ENCODE measurements around the gene C1QTNF9.
"Not testable (repeated sequence)": the region's sequence is repeated elsewhere in the genome, so short reads cannot be mapped to it uniquely, and the experiment has no call there.

The C1QTNF9 gene

DNA sequence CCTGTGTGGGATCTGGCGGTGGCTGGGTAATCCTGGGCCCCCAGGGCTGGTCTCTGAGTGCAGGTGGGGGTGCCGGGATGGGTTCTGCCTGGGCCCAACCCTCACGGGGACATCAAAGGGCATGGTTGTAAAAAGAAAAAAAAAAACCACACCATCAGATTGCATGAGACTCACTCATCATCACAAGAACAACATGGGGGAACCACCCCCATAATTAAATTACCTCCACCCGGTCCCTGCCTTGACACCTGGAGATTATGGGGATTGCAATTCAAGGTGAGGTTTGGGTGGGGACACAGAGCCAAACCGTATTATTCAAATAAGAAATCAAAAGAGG, 14.3 kb downstream of the C1QTNF9 start:
- DNase-seq = no peak

DNA sequence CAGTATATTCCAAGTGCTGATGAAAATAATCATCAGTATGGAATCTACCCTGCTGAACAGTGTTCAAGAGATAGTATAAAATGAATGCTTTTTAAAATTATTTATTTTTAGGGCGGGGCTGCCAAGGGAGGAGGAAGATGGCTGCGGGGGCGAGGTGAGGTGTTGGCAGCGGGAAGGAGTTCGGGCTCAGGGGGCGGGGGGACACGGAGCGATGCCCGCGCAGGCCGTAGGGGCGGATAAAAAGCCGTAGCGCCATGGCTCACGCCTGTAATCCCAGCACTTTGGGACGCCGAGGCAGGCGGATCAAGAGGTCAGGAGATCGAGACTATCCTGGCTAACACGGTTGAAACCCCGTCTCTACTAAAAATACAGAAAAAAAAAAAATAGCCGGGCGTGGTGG, 18.2 kb downstream of the C1QTNF9 start:
- not testable (repeated sequence) for DNase-seq

DNA sequence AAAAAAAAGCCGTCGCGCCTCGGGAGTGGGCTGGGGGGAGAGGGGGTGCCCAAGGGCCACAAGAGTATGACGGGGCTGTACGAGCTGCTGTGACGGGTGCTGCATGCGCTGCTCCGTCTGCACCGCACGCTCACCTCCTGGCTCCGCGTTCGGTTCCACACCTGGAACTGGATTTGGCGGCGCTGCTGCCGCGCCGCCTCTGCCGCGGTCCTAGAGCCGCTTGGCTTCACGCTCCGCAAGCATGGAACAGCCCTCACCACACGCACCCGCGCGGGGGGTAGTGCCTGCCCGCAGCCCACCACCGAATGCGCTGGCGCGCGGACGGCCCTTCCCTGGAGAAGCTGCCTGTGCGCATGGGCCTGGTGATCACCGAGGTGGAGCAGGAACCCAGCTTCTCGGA, 18.8 kb downstream of the C1QTNF9 start:
- DNase-seq = no peak

DNA sequence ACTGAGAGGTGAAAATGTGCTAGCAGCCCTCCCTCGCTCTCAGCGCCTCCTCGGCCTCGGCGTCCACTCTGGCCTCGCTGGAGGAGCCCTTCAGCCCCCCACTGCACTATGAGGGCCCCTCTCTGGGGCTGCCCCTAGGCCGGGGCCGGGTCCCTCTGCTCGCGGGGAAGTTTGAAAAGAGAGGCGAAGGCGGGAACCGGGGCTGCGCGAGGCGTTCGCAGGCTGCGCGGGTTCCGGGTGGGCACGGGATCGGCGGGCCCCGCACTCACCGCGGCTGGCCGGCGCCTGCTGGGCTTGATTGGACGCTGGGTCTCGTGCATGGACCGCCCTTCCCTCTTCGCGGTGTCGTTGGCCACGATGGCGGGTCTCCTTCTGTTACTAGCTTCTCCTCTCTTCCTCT, 29.3 kb downstream of the C1QTNF9 start:
- DNase-seq = no peak

DNA sequence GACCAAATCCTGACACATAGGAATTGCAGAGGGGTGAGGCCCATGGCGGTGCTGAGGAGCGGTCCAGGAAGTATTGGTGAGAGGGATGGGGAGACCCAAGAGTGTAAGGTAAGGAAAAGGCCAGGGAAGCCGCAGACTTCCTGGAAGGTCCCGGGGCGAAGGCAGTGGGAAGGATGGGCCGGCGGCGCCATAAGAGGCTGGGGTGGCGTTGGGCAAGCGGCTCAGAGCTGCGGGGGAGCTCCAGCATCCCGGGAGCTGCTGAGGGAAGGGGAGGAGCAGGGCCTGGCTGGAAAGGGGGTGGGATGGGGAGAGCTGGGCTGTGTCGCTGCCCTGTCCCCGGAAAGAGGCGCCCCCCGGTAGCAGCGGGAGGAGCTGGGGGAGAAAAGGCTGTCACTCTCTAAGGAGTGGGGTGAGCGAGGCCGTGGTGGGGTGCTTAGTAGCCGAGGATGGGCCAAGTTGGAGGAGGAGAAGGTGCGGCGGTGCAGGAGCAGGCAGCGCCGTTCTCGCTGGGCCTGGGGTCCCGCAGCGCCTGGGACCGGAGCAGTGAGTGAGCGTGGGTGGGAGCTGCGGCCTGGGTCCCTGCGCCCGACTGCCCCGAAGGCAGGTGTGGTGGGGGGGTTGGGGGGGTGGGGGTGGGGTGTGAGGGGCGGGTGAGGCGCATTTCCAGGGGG, 30.7 kb downstream of the C1QTNF9 start:
- DNase-seq = no peak

DNA sequence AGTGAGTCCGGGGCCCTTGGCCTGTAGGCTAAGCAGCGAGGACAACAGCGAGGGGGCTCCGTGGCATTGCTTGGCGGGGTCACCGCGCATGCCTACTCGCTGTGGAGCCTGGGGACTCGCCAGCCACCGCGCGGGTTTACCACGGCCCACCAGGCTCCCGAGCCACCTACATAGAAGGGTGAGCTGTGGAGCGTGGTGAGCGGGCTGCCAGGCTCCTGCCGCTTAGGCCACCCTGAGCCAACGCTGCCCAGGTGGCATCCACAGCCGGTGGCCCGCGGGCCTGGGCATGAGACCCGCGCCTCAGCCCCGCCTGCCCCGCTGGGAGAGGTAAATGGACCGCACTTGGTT, 31.2 kb downstream of the C1QTNF9 start:
- DNase-seq = no peak

DNA sequence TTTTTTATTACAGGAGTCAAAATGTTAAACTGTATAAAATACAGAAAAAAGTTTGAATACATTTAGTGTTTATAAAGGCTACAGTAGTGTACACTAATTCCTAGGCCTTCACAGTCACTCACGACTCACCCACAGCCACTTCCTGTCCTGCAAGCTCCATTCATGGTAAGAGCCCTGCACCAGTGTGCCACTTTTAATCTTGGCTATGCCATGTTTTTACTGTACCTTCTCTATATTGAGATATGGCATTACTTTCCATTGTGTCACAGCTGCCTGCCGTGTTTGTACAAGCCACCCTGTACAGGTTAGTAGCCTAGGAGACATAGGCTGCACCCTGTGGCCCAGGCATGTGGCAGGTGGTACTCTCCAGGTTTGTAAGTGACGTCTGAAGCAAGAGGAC, 32.1 kb downstream of the C1QTNF9 start:
- DNase-seq = no peak

DNA sequence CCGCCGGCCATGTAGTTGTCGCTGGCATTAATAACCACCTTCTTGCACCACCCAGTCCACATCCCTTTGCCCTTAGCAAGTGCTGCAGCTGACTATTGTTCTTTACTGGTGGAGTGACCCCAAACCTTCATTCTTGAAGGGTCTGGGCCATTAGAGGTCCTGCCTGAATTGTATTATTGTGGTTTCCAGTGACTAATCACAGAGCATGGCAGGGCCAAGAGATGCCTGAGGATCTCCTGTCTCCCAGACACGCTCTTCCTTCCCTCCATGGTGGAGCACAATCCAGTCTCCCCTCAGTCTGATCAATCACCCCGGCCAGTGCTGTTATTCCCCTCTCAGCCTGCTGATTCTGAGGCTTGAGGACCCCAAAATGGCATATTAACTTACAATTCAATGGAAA, 39.0 kb downstream of the C1QTNF9 start:
- no peak for DNase-seq

DNA sequence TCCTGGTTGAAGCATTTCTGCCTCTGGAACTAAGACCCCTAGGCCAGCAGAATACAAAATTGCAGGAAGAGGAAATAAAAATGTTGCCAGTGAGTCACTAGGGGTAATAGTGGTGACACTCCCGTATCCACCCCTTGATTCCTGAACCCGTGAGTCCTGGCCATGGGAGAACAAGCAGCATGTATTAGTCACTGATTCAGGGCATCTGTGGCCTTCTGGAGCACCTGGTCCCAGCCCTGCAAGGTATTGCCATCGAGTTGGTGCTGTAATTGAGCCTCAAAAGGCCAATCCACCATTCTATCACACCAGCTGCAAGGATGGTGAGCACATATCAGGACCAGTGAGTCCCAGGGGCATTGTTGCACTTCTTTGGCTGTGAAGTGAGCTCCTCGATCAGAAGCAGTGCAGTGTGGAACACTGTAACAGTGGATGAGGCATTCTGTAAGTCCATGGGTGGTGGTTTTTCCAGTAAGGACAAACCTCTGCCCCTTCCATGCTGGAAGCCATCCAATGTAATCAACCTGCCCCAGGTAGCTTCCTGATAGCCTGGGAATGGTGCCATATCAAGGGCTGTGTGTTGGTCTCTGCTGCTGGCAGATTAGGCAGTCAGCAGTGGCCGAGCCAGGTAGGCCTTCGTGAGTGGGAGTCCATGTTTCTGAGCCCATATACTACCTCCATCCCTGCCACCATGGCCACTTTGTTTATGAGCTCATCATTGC, 39.6 kb downstream of the C1QTNF9 start:
- peak; percentile 61 for DNase-seq

DNA sequence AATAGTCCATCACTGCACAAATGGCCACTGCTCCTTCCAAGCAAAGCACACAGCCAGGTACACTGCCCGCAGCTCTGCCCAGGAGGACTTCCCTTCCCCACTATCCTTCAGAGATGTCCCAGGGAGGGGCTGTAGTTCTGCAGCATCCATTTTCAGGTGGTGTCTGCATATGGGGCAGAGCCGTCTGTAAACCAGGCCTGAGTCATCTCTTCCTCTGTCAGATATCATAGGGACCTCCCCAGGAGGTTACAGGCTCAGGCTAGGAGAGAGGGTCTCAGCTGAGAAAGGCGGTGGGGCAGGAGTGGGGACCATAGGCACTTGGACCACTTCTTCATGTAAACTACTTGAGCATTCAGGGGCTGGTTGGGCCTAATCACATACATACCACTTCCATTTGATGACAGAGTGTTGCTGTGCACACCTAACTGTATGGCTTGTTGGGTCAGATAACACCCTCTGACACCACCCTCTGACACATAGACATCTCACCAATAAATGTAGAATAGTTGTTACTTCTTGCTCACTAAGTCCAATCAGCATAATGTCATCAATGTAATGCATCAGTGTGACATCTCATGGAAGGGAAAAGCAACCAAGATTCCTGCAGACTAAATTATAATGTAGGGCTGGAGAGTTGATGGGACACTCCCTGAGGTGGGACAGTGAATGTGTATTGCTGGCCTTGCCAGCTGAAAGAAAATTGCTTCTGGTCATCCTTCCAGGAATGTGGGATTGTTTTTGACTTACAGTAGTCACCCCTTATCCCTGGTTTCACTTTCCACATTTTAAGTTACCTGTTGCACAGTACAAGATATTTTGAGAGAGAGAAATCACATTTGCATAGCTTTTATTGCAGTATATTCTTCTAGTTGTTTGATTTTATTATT, 40.6 kb downstream of the C1QTNF9 start:
- not testable (repeated sequence) for DNase-seq

DNA sequence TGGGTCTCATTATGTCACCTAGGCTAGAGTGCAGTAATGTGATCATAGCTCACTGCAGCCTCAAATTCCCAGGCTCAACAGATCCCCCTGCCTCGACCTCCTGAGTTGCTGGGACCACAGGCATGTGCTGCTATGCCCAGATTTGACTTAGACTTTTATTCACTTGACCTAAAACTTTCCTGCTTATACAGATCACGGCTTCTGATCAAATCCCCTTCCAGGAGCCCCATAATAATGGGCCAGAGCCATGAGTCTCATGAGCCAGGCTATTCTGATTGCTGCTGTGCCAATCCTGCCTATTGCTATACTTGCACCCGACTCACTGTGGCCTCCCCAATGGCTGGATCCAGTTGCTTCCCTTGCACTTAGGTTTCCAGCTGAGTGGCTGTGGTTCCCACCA, 42.0 kb downstream of the C1QTNF9 start:
- DNase-seq = no peak

DNA sequence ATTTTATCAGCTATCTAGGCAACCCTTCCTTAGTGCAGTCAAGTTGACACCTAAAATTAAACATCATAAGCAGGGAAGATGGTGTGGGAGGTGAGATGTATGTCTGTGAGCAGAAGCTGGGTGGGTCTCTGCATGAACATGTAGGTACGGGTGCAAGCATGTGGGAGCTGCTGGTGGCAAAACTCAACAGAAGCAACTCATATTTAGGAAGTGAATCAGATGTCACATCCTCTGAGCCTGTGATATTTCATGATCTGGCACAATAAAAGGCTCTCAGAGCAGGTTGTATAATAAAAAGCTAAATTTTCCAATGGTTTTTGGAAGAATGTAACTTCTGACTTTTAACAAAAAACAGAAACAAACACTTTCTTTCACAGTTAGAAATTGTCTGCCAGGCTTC, 44.4 kb downstream of the C1QTNF9 start:
- no peak for DNase-seq

DNA sequence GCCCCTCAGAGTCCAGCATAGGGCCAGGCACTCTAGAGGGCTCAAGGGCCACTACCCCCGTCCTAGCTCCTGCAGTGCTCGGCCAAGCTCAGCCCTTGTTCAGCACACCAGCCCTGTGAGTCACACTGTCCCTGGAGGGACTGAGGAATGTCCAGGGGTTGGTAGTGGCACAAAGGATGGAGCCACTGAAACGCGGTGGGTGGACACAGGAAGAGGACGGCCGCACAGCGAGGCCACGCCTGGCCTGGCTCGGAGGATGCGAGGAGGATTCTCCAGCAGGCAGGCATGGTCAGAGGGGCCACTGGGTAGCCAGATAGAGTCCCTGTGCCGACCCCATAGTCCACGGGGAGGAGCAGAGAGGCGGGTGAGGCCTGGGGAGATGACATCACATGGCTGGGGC, 45.7 kb downstream of the C1QTNF9 start:
- no peak for DNase-seq

DNA sequence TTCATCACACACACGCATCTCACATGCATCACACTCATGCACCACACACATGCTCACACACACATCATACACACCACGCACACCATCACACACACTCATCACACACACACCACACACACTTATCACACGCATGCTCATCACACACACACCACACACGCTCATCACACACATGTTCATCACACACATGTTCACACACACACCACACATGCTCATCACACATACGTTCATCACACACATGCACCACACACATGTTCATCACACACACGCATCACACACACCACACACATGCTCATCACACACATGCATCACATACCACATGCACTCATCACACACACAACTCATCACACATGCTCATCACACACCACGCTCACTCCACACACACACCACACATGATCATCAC, 46.9 kb downstream of the C1QTNF9 start:
- no peak for DNase-seq

DNA sequence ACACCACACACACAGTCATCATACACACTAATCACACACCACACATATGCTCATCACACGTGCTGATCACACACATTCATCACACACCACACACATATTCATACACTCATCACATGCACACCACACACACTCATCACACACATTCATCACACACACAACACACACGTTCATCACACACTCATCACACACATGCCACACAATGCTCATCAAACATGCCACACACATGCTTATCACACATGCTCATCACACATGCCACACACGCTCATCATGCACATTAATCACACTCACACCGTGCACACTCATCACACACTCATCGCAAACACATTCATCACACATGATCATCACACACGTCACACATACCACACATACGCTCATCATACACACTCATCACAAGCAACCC, 47.5 kb downstream of the C1QTNF9 start:
- no peak for DNase-seq

DNA sequence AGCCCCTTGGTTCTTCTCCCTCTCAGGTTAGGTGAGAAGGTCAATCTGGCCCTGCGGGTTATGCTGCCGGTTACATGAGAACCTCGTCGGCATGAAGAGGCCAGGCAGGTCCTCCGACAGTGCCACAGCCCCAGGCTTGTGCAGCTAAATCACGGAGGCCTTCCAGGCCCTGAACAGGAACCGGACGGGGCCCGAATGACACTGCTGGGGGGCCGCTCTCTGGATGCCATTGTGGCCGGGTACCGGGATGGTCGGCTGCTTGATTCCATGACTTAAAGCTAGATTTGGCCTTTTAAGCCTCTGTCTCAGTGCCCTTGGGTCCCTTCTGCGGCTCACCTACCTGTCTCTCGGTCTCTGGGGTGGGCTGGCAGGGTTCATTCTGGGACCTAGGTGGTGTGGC, 48.4 kb downstream of the C1QTNF9 start:
- DNase-seq = no peak

DNA sequence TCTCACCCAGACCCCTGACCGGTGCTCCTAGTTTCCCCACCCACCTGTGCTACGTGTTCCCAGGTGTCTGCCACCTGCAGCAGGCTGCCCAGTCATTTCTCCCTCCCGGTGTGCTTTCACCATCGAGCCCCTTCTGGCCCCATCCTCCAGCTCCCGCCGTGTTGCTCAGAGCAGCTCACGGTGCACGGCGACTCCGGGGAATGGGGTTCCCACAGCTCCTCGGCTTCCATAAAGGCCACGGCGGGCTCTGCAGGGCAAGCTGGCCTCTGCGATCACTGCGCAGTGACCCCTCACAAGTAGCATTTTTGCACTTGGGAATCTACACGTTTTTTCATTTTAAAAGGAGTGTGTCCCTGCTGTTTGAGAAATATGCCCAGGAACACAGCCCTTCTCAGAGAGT, 49.5 kb downstream of the C1QTNF9 start:
- DNase-seq = not testable (repeated sequence)

DNA sequence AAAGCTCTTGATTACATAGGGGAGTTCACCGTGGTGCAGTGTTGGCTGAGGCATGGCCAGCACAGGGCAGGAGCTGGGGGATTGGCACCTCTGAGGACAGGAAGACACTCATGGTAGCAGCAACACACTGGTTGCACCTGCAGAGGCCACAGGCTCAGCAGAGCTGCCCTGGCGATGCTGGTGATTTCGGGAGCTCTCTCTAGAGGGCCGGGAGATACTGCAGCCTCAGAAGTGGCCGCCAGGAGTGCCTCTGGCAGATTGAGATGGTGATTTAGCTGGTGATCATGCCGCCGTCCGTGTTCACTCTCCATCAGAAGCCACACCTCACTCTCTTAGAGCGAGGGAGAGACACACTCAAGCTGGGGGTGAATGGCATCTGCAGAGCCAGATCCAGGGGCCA, 49.9 kb downstream of the C1QTNF9 start:
- DNase-seq = not testable (repeated sequence)

DNA sequence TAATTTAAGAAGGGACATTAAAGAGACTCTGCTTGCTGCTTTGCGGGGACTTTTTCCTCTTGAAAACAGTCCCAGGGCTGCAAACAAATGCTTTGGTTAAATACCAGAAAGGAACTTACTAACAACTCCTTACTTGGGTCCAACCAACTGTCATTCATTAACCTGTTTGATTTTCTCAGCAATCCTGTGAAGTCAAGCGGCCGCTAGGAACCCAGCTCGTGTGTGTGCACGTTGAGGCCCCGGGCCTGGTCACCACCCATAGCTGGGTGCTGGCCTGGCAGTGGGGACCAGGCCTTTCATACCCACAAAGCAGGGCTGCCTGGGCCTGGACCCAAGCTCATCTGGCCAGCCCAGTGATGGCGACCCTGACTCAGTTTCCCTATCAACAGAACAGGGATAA, 50.7 kb downstream of the C1QTNF9 start:
- DNase-seq = no peak

DNA sequence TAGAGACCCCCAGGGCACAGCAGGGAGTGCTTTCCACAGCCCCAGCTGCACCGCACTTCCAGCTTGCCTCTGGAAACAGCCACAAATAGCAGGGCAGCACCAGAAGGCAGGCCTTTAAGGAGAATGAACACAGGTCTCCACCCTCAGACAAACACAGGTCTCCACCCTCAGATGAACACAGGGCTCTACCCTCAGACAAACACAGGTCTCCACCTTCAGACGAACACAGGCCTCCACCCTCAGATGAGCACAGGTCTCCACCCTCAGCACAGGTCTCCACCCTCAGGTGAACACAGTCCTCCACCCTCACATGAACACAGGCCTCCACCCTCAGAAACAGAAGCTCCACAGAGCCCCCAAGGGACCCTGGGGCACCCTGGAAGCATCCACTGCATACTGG, 51.7 kb downstream of the C1QTNF9 start:
- no peak for DNase-seq

DNA sequence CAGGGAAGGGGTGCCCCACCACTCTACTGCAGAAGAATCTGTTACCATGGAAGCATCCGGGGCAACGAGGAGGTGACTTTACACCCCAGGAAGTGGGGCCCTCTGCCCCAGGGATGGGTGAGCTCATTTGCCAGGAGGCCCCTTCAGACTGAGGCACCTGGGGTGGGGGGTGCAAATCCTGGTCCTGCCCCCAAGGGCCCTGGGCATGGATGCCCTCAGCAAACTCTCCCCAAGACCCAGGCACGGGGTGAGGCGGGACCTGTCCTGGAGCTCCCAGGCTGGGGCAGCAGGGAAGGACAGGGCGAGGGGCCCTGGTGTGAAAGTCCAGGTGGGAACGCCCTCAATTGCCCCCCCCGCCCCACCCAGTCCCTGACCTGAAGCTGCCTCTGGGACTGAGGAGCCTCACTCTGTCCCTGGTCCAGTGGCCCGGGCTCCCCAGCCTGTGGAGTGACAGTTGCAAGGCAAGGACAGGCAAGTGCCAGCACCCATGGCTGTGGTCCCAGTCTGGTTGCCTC, 52.5 kb downstream of the C1QTNF9 start:
- no peak for DNase-seq

DNA sequence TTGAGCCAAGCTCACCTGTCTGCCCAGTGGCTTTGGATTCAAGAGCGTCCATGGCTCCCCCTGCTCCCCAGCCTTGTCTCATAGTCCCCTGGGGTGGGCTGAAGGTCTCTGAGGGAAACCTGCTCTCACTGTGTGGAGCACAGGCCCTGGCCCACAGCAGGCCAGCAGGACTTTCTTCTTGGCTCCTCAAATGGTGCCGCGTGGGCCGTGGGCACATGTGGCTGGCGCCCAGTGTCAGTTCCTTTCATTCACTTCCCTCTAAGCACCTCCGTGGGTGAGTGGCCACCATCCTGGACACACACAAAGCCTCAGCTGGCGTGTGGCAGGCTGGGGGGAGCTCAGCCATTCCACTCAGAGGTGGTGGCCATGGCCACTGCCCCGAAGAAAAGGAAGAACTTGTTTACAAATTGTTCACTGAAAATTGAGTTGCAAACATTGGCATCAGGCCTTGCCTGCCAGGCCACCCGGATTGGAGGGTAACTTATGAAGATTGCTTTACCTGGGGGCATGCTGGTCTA, 53.1 kb downstream of the C1QTNF9 start:
- no peak for DNase-seq

DNA sequence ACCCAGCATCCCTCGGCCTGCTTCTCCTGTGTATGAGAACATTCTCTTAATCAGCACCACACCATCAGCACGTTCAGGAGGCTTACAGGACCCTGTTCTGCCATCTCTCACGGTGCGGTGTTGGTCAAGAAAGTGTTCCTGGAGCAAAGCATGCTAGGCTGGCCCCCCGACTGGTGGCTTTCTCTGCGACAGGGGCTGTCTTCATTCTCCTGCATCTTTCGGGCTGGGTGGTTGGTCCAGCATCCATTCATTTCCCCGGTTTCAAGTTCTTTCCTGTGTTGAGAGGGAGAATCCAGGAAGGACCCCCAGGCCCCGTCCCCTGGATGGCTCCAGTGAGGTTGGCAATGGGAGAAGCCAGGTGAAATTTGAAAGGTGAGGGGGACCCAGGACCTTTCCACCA, 55.8 kb downstream of the C1QTNF9 start:
- no peak for DNase-seq

DNA sequence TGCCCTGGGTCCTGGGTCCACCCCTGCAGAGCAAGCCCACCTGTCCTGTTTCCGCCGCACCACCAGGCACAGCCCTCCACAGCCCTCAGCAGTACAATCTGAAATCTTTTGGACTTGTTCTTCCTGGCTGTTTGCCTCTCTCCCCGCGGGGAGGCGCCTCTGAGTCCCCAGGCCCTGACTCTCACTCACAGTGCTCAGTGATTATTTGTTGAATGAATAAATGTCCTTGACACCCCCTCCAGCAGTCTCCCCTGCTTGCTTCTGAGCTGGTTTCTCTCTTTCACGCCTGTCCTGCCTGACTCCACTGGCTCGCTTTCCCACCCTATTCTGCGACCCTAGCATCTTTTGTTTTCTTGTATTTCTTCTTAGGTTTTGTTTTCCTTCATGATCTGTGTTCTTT, 56.9 kb downstream of the C1QTNF9 start:
- DNase-seq = not testable (repeated sequence)
